Tibial nerve (tissue), 4 donors: ENCODE data around the gene AGPS.

Experiments used
- CTCF ChIP-seq, 5 experiments: fragments of 200-600 bp in 3 of 5; fragments of 450-650 bp in 2 of 5; sonication (generic) in 3 of 5; IDR thresholded peaks; one replicate each; pipeline ENCODE4 v1.5.1; 2016 to 2019; ENCODE audit warnings: antibody characterized with exemption in 5 of 5, mild to moderate bottlenecking in 3 of 5, moderate library complexity in 2 of 5
- EP300 ChIP-seq, 2 donors: sonication (generic); formaldehyde crosslinking; IDR thresholded peaks; one replicate each; pipeline ENCODE4 v1.6.1; 2017; ENCODE audit warnings: antibody characterized with exemption in 2 of 2, mild to moderate bottlenecking in 1 of 2
- POLR2A ChIP-seq, 2 donors: fragments of 450-650 bp; IDR thresholded peaks; one replicate each; pipeline ENCODE4 v1.6.1; 2017; ENCODE audit warnings: antibody characterized with exemption in 2 of 2, mild to moderate bottlenecking in 2 of 2, moderate library complexity in 2 of 2

- TF ChIP-seq CTCF (IDR thresholded peaks at IDR 0.05) (no peak), EP300 (IDR thresholded peaks at IDR 0.05) (no peak), POLR2A (IDR thresholded peaks at IDR 0.05) (no peak)
Observed at GRCh38 chr2:177347570-177347969, 45.0 kb upstream of the AGPS start.
